ENCODE measurements around the gene WDR72.
"Not testable (repeated sequence)": the region's sequence is repeated elsewhere in the genome, so short reads cannot be mapped to it uniquely, and the experiment has no call there.

Gene WDR72

DNA sequence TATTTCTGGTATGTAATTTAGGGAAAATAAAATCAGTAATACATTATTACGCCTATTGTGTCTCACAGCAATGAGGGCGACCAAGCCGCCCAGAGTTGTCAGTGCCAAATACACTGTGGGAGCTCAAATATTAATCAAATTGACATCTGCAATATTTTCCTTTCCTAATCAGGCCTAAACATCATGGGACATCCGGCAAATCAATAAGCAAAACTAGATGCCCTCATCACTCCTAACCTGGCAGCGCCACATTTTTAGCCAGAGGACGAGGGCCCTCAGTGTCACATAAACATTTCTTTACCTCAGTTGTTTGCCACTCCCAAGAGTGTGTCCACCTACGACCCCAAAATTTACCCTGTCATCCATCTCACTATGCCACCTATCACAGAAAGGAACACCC, 64.1 kb downstream of the WDR72 start:
- DNase-seq, result no peak

DNA sequence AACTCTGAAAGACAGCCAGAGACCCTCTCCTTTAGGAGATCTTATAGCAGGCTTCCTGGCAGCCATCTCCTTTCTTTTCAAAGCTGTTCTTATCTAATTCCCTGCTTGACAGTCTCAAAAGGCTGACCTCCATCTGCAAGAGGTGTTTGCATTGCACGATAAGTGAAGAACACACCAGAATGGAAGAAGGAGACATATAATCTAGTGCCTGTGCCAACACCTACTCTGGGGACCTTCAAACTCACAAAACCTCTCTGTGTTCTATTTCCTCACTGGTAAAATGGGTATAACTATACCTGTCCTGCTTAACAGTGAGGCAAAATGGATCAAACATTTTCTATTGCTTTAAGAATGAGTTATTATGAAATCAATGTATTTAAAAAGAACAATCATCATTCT, 65.0 kb downstream of the WDR72 start:
- DNase-seq, result no peak

DNA sequence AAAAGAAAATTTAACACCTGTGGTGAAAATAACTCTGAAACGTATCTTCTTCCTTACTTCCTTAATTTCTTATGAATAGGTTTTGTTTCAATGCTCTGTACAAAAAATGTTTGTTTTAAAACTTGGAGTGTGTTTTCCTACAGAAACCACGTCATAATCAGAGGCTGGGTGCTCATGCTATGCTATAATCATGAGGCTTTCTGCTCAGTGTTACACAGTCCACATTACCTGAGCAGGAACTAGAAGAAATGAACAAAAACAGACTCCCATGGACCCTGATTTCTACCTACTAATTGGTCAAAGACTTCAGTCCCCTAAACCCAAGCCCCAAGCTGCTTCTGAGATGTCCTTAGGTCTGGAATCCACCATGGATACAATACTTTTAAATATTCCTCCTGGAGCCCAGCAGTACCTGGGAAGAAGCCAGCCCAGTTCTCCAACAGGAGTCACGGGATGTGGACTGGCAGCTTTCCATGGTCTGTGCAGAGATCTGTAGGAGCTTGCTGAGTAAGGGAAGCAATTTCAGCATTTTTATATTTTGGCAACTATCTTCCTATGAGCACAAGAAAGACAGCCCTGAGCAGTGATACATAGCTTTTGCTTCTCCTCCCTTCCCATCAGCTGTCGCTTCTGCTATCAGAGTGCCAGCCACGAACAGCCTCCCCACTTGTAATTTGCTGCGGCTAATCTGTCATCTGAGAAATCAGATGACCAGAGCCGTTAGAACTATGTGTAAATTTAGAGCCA, 65.6 kb downstream of the WDR72 start:
- no peak for DNase-seq

DNA sequence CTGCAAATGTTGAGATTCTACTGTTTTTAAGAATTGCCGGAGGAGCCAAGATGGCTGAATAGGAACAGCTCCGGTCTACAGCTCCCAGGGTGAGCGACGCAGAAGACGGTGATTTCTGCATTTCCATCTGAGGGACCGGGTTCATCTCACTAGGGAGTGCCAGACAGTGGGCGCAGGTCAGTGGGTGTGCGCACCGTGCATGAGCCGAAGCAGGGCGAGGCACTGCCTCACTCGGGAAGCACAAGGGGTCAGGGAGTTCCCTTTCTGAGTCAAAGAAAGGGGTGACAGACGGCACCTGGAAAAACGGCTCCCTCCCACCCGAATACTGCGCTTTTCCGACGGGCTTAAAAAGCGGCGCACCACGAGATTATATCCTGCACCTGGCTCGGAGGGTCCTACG, 75.3 kb downstream of the WDR72 start:
- DNase-seq, result not testable (repeated sequence)

DNA sequence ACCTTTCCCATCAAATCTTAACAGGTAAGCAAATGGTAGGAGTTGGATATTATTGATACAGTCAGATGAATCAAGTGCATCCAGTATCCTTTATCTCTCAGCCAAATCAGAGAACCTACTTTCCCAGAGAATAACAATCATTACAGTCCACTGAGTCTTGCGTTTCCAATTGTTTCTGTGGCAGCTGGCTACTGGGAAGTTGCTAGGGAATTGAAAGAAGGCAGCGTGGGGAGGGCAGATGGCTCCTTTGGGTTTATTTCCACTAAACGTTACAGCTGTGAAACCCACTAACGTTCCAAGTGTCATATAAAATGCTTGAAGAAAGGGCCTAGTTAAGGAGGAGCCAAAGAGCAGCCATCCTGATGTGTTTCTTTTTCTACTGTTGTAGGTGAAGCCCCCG, 78.4 kb downstream of the WDR72 start:
- no peak for DNase-seq

DNA sequence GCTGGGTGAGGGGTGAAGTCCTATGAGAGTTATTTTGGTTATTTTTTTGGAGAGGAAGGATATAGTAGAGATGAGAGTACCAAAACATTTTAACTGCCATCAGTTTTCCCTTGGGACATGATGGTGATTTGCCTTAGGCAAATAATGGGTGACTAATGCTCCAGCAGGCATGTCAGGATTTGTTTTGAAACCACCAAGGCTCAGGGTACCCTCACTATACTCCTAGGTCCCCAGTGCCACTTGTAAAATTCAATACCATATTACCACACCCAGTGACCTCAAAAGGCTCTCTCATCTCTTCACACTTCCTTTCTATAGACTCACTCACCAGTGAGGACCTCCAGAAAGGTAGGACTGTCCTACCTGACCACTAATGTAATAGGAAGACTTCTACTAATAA, 83.6 kb downstream of the WDR72 start:
- no peak for DNase-seq

DNA sequence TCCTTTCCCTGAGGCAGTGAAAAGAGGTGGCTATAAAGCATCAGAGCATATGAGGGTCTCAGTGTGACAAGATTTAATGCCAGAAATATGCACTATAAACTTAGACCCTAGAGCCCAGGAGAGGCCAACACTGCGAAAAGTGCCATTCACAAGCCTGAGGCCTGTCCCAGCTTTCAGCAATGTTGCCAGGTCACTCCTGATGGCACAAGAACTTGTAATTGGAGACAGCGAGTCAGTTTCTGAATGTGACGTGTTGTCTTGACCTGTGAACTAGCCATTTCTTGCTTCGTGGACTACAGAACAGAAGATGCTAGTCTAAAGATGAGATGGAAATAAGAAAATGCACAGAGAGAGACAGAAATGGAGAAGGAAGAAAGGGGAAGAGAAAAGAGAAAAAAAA, 87.9 kb downstream of the WDR72 start:
- DNase-seq, result no peak

DNA sequence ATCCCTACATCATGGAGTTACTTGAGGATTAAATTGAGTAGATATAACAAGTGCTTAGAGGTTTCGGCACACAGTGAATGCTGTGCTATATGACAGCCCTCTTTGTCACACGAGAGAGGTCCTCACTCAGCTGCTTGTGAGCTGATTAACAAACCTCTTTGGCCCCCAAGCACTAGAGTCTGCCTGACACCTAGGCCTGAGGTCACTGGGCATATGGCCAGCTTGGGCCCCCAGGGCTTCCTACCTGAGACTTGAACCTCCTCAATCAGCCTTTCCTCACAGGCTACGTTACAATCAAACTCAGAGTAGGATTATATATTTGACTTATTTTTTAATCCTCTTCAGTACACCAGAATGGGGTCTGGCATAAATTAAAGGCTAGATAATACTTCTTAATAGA, 88.8 kb downstream of the WDR72 start:
- DNase-seq, result no peak

DNA sequence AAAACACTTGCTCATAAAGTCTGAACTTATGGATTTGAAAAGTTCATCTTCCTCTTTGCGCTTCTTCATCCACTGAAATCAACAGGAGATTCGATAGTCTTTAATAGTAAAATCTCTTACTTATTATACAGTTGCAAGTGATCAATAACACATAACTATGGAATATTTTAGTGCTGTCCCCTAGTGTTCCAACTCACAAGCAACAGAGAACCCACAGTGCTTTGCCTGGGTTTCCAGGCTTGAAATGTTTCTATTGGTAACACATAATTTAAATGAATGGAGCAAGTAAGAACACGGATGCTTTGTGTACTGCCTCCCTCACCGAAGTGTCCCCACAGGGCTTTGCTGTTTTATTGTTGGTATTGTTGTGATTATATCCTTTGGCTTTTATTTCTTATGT, 93.5 kb downstream of the WDR72 start:
- no peak for DNase-seq

DNA sequence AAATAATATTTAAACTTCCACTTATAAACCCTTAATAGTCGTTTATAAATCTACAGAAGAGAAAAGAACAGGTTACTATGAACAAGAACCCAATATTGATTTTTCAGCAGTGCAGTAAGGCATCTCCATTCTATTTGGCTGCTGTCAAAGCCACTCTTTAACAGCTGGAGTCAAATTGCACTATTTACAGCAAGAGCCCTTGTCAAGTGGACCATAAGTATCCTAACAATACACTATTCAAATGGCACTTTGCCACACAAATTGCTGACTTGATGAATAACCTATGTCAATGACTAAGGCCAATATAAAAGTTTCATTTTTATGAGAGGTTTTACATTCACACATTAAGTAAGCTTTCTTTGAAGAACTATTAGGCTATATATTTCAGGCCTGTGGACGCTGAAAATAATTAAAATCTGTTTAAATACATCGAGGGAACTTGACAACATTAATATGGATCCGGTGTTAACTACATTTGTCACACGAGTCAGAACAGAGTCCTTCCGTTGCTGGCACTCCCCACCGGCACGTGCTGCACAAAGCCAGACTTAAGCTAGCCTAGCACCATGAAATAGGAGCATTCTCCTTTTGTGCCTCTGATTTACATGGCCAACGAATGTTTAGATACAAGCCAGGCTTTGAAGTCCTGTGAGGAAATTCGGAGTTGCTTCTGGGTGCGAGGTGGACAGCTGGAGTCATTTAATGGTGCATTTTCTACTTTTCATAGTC, 100.5 kb downstream of the WDR72 start:
- DNase-seq, result no peak

DNA sequence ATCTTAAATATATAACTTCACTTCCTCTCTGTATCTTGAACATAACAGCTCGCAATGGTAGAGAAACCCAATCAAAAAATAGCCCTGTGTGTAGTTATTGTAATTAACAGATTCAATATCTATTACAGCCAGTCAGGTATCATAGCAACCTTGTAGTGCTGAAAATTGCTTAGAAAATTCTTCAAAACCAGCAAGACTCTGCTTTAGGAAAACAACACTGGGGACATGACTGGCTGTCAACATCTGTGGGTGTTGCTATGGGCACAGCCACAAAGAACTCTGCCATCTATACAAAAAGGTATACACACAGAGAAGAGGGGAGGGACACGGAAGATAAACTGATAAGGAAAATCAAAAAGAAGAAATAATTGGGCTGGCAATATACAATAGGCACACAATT, 101.2 kb downstream of the WDR72 start:
- DNase-seq, result no peak

DNA sequence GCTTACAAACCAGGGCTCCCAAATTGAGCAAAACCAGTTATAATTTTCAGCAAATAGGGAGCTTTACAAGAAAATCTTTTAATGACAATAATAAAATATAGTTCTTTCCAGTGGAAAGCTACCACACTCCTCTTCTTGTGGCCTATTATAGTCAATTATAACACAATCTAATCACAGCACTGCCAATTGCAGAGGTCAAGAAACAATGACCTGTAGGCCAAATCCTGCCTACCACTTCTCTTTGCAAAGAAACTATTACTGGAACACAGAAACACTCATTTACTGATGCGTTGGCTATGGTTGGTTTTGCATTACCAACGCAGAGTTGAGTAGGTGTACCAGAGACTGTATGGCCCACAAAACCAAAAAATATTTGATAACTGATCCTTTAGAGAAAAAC, 110.5 kb downstream of the WDR72 start:
- no peak for DNase-seq

DNA sequence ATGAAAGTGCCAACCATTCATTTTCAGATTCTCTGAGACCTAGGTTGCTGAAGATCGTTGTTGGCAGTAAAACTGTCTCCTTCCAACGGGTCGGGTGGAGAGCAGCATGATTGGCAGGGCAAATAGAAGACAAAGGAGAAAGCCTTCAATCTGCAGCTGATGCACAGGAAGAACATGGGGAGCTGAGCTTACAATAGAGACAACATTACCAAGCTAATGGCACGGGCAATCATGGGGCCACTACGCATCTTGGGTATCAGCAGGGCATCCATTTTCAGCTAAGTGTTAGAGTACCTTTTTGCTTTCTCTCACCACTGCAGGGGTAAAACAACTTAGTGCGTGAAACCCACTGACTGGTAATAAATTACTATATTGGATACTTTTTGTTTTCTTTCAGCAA, 114.8 kb downstream of the WDR72 start:
- no peak for DNase-seq

DNA sequence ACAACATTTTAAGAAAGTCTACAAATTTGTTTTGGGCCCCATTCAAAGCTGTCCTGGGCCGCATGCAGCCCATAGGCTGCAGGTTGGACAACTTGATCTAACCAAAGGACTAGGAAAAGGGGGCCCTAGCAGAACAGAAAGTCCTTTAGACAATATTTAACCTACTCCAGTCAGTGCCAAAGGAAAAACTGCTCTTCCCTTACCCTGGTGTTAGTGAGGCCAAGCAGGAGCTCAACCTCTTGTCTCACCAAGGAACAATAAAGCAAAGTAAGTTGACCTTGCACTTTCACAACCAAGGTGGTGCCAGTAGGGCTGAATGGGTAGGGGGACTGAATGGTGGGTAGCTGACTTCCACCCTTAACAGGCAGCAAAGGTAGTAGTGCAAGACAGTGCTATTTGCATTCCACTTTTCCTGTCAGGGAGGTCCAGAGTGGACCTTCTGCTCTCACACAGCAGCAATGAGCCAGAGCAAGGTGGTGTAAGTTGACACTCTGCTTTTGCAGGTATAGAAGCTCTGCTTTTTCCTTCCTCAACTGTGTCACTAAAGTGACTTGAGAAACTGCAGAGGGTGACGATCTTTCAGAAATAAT, 124.9 kb downstream of the WDR72 start:
- DNase-seq, result no peak

DNA sequence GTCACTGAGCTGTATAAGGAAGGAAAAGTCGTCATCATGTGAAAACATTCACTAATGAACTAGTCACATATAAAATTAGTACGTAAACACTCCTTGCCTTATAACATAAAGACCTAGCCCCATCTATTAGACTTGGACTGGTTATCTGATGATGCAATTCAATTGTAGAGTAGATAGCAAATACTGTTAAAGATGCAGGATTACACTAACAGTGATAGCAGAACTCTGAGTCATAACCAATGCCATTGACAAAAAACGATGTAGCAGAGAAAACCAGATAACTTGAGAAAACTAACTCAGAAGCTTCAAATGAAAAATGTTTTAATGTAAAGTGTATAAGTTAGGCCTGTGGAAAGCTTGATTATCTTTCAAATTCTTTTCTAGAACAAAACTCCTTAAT, 132.2 kb downstream of the WDR72 start:
- no peak for DNase-seq

DNA sequence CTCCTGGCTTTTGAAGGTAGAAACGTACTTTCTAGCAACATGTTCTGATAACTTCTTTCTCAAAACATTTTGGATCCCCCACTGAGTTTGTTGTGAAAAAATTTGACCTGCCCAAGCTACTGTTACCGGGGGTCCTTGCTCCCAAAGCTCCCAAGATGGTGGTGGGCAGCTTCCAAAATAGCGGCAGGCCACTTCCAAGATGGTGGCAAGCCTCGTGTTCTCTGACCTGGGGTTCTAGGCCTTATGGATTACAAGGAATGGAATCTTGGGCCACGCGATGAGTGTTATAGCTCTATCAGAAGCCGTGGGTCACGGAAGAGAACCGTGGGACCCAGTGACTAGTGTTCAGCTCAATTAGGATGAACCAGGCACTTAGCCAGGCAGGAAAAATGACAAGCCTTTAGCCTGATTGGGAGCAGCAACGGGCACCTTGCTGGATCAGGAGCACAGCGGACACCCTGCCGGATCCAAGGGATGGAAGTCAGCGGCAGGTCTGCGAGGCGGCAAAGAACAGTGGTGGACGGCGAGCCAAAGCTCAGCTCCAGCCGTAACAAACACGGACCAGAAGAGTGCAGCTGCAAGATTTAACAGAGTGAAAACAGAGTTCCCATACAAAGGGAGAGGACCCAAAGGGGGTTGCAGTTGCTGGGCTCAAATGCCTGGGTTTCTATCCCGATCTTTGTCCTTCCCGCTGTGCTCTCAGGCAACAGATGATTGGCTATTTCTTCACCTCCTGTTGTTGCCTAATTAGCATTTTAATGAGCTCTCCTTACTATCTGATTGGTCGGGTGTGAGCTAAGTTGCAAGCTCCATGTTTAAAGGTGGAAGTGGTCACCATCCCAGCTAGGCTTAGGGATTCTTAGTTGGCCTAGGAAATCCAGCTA, 133.3 kb downstream of the WDR72 start:
- DNase-seq, result no peak

DNA sequence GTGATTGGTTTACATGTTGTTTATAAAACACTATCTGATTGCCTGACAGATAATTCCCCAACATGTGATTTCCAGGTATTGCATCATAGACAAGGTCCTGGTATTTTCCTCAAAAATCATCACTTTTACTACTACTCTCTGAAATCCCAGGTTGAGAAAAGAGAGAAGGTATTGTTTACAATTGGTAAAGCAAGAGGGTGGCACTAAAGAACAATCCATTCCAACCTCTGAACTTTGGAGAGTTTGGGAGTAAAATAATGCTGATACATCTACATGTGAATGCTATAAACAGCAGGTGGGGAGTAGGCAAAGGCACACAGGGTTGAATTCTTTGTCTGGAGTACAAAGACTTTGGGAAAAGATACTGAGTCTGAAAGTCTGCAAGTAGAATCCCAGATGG, 134.2 kb downstream of the WDR72 start:
- DNase-seq, result no peak

DNA sequence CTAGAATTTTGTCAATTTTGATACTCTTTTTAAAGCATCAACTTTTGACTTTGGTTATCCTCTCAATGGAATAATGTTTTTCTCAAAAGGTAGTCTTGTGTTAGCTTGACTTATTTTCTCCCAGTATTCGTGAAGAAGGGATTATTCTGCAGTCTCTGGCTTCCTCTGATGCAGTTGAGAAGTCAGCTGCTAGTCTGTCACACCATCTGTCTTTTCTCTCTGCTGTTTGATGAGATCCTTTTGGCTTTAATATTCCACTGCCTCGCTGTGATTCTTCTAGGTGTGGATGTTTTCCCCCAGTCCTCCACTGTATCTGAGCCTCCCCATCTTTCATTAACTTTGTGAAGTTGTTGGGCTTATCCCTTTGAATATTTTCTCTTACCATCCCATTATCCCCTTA, 141.0 kb downstream of the WDR72 start:
- DNase-seq, result no peak

DNA sequence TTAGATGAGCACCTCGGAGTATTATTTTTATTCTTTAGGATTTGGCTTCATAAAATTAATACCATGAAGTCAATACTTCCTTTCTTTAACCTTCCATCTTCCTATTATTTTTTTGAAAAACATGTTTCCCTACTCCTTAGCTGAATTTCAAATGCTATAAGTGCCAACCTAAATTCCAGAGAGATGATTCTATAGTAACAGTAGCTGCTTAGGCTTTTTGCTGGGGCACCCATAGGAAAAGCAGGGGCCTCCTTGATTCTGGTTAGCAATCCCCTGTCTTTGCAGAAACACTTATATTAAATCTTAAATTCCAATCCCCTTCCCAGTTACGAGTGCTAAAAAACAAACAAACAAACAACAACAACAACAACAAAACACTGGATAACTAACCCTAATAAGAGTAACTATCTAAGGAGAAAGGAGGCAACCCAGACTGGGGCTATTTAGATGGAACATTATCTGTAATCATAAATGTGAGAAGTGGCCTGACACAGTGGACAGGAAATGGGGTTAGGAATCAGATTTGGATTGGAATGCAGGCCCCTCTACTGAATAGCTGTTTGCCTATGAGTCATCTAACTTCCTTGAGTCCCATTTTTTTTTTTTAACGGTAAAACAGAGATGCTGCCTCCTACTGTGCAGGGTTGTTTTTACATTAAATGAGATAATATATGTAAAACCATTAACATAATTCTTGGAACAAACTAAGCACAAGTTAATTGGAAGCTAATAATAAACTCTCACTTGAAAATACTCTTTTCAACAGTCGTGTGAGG, 148.1 kb downstream of the WDR72 start:
- DNase-seq, result no peak

DNA sequence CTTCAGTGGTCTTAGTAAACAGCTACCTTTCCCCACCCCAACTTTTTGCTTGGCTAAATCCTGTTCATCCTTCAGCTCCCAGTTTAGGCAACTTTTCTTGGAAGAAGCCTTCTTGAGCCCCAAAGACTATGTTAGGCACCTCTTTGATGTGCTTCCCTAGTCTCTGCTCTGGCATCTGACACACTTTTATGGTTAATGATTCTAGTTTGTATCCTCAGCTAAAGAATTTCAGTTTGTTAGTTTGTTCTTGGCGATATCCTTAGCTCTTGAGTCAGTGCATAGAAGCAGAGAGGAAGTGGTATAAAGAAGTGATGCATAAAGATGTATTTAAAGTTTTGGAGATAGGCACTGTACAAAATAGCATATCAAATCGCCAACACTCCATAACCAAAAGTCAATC, 168.4 kb downstream of the WDR72 start:
- no peak for DNase-seq

DNA sequence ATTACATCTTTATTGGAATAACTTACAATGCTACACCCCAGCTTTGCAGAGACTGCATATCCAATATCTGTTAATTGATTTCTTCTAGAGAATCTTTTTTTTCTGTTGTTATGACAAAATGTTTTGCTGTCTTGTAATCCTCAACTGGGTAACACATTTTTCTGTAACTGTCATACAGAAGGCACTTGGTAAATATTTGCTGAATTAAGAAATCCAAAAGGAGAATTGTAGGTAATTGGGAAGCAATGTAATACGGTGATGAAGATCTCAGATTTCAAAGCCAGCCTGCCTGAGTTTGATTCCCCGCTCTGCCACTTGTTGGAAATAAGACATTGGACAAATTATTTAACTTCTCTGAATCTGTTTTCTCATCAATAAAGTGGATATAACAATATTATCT, 169.1 kb downstream of the WDR72 start:
- no peak for DNase-seq

DNA sequence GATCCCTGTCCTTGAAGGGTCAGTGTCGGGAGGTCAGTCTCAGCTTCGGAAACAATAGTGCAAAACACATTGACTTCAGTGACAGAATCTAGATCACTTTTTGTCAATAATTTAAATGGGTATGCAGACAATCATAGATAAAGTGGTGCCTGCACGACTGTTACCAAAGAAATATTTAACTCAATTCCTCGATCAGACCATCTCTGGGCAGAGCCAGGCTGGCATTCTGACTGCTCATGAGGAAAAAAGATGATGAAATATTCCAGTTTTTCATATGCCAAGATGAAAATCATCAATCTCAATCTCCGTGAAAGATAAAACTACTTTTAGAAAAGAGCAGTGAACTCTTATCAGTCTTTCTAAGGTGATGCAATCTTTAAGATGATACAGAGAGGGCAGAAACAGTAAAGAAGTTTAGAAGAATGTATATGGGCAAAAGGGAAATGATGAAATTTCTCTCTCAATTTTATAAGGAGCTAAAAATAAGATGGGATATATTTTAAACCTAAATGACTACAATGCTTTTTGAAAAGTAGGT, 169.9 kb downstream of the WDR72 start:
- DNase-seq, result no peak
